AG09309 (cell line): ENCODE results near the gene DYNC1I1.

ENCODE experiments used
- DNase-seq: peaks from one replicate; pipeline ENCODE4 v3.0.0-alpha.2; 2010; ENCODE audit warnings: low read depth
- H3K4me3 ChIP-seq: 2 replicates; pipeline ENCODE4 v1.5.1; 2011; ENCODE audit warnings: mild to moderate bottlenecking, low read depth, low read length, moderate library complexity; ENCODE audit not compliant: control insufficient read depth
- TF ChIP-seq, protein P1 (sequence below): IDR thresholded peaks from 2 replicates; pipeline ENCODE4 v1.5.1; 2011; ENCODE audit warnings: mild to moderate bottlenecking, low read depth, low read length, inconsistent platforms; ENCODE audit not compliant: insufficient read depth, control insufficient read depth; ENCODE audit errors: missing control alignments

DYNC1I1 gene

GRCh38 chr7:95784796-95785195 lies 12.4 kb downstream of the DYNC1I1 start:
- TF ChIP-seq, protein P1, sequence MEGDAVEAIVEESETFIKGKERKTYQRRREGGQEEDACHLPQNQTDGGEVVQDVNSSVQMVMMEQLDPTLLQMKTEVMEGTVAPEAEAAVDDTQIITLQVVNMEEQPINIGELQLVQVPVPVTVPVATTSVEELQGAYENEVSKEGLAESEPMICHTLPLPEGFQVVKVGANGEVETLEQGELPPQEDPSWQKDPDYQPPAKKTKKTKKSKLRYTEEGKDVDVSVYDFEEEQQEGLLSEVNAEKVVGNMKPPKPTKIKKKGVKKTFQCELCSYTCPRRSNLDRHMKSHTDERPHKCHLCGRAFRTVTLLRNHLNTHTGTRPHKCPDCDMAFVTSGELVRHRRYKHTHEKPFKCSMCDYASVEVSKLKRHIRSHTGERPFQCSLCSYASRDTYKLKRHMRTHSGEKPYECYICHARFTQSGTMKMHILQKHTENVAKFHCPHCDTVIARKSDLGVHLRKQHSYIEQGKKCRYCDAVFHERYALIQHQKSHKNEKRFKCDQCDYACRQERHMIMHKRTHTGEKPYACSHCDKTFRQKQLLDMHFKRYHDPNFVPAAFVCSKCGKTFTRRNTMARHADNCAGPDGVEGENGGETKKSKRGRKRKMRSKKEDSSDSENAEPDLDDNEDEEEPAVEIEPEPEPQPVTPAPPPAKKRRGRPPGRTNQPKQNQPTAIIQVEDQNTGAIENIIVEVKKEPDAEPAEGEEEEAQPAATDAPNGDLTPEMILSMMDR, result no peak
- DNase-seq, result no peak
- no peak overlapping the region for H3K4me3 ChIP-seq

DNA sequence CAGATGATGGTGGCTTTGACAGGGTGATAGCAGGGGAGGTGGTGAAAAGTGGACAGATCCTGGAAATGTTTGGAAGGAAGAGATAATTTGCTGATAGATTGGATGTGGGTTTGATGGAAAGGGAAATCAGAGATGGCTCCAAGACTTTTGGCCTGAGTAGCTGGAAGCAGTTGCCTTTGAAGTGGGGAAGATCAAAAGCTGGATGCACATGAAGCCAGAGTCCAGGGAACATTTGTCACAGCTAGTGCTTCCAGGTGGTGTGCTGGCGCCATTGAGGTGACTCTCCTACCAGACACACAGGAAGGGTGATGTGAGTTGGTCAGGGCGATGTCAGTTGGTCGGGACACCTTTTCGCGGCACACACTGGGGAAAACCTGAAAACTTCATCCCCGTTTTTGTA lies 15.9 kb downstream of the DYNC1I1 start:
- DNase-seq, result no peak
- H3K4me3 ChIP-seq, result no peak overlapping the region

DNA sequence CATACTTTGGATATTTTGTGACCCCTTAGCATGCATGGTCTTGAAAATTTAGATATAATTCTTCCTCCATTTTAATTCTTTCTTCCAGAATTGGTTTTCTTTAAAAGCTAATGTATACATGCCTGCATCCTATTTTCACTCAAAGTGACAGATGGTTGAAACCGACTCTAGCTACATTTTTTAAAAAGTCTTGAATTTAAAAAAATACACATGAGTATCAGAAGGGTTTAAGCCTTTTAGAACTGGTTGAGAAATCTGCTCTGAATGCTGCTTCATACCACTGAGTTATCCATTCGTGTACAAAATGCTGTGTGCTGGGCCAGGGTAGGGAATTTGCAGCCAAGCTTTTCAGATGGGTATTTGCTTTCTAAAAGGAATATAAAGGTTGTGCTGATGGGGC lies 16.5 kb downstream of the DYNC1I1 start:
- no peak overlapping the region for H3K4me3 ChIP-seq
- TF ChIP-seq, protein P1, result no peak
- no peak for DNase-seq

More for the DNA sequence above, 15.9 kb downstream of the DYNC1I1 start:
- TF ChIP-seq, protein P1, result no peak

- no peak overlapping the region for H3K4me3 ChIP-seq
- no peak for DNase-seq
- TF ChIP-seq, protein P1, result no peak
These were observed 21.3 kb downstream of the DYNC1I1 start for GRCh38 chr7:95793658-95794057.

DNA sequence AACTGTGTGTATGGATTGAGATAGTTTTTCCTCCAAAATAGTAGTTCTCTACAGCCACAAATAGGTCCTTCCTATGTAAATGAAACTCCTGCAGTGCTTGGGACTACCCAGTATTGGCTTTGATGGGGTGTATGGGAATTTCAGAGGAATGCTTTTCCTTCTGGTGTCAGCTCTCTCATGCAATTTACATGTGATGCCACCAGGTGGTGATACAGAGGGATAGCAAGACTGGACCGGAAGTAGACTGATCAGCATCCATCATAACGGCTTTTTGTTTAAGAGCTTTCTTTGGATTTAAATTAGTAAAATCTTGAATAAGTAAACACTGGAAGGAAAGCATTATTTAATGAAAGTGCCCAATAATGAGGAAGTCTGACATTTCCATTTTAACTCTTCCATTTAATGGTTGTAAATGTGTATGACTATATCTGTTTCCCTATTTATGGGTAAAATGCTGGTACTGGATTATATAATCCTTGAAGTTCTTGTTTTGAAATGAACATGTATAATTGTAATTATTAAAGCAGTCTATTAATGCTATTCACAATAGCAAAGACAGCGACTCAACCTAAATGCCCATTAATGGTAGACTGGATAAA lies 22.7 kb downstream of the DYNC1I1 start:
- no peak overlapping the region for H3K4me3 ChIP-seq
- TF ChIP-seq, protein P1, result peak; percentile 53
- DNase-seq, result no peak

GRCh38 chr7:95796617-95797016 lies 24.3 kb downstream of the DYNC1I1 start:
- no peak overlapping the region for H3K4me3 ChIP-seq
- no peak for DNase-seq
- TF ChIP-seq, protein P1, result no peak

GRCh38 chr7:95798401-95798930 lies 26.1 kb downstream of the DYNC1I1 start:
- H3K4me3 ChIP-seq, result no peak overlapping the region
- TF ChIP-seq, protein P1, result no peak
- DNase-seq, result no peak
